Naive thymus-derived CD8-positive, alpha-beta T cell (primary cell): ENCODE data around the gene NFILZ. TPM values are rescaled to one million over a fixed set of nuclear protein-coding genes. Genes with fewer than 3 reads are reported as not detected.
"Not testable (repeated sequence)": the region's sequence is repeated elsewhere in the genome, so short reads cannot be mapped to it uniquely, and the experiment has no call there.

Source experiments
- ATAC-seq, 2 donors: fragments of 150-1000 bp; cut with Tn5 transposase in 1 of 2; sonication (Bioruptor Pico), chemical (Tn5 transposase) in 1 of 2; 1 replicate in 1 of 2; 2 replicates in 1 of 2; pipeline ENCODE4 v1.10.0; 2021; ENCODE audit warnings: mild to moderate bottlenecking in 2 of 2, moderate library complexity in 2 of 2
- POLR2A ChIA-PET: fragments of 350-600 bp; sonication (Branson Sonifier 250); formaldehyde crosslinking; loops from one replicate; lab custom pipeline; 2021; ENCODE audit warnings: antibody characterized with exemption; lab: Charles Lee
- DNase-seq, 10 donors: peaks; one replicate each; pipeline versions ENCODE4 v3.0.0 to v3.0.0-alpha.2; 2020 to 2022
- H3K27ac Mint-ChIP-seq, 10 donors: one replicate each; pipeline ENCODE4 v1.8.0; 2020 to 2022; ENCODE audit warnings: mild to moderate bottlenecking in 10 of 10, mixed read lengths in 10 of 10, moderate library complexity in 4 of 10, inconsistent platforms in 1 of 10
- H3K27me3 Mint-ChIP-seq, 5 donors: one replicate each; pipeline ENCODE4 v1.8.0; 2021 to 2022; ENCODE audit warnings: mixed read lengths in 5 of 5
- H3K36me3 Mint-ChIP-seq, 3 donors: one replicate each; pipeline ENCODE4 v1.8.0; 2020 to 2022; ENCODE audit warnings: mixed read lengths in 3 of 3, mild to moderate bottlenecking in 2 of 3, inconsistent platforms in 1 of 3
- H3K4me1 Mint-ChIP-seq, 4 donors: one replicate each; pipeline ENCODE4 v1.8.0; 2021 to 2022; ENCODE audit warnings: mixed read lengths in 4 of 4
- H3K4me3 Mint-ChIP-seq, 10 donors: one replicate each; pipeline ENCODE4 v1.8.0; 2020 to 2022; ENCODE audit warnings: mild to moderate bottlenecking in 10 of 10, mixed read lengths in 10 of 10, moderate library complexity in 6 of 10, inconsistent platforms in 1 of 10
- H3K9me3 Mint-ChIP-seq, 9 donors: one replicate each; pipeline ENCODE4 v1.8.0; 2020 to 2022; ENCODE audit warnings: mixed read lengths in 9 of 9, mild to moderate bottlenecking in 3 of 9, inconsistent platforms in 1 of 9, moderate library complexity in 1 of 9
- polyA plus RNA-seq, 3 donors: library from polyadenylated mRNA; unstranded; fragments of 300-500 nt; fragmentation: Illumina TruSeq; gene quantifications; one replicate each; pipeline ENCODE4 v1.2.3, GENCODE V29; 2021
- total RNA-seq, 8 experiments: library from RNA in 2 of 8; stranded (reverse) in 2 of 8; gene quantifications; one replicate each; pipeline ENCODE4 v1.2.3 and lab custom pipeline; 2021 to 2026

NFILZ gene
- total and polyA plus RNA-seq, 5 experiments from 2014 or later, result not detected

DNA sequence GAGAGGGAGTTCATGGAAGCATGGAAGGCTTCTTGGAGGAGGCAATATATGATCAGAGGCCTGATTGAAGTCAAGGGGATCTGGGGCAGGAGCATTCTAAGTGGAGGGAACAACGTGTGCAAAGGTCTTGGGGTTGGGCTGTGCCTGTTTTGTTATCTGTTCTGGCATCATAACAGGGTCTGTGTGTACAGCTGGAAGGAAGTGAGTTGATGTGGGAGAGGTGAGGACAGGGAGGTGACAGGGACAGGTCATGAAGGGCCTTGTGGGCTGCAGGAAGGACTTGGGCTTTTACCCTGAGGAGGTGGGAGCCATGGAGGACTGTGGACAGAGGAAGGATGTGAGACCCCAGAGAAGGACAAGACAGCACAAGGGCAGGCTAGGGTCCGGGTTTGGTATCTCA lies 1.2 kb upstream of the NFILZ start:
- H3K36me3 Mint-ChIP-seq, result no peaks in the 10 kb centered on the region

DNA sequence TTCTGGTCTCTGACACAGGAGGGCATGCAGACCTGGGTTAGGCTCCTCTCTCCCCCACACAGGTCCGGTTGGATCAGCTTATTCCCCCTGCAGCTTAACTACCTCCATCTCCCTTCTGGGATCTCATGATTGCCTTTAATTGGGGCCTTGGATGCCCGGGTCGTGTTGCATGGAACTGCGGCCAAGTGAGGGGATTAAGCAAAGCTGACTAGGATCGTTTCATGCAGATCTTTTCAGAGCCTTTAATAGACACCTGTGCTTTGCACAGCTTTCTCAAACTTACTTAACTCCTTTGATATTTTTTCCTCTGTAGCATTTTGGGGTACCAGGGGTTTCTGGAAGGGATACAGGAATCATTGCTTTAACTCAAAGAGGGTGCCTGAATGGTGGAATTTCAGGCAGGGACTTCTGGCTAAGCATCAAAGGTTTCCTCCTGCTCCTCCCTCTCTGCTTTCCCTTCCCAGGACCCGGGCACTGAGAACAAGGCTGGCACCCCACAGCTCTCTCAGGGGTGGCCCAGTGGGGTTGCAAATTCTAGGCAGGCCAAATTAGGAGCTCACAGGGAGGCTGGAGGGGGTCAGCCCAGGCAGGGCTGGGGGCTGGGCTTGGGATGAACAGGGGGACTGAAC lies 477 bp downstream of the NFILZ start:
- H3K27ac Mint-ChIP-seq, result no peak overlapping the region
- no peak for ATAC-seq
- peaks cover 0 to 14% (median 3%) of the 10 kb centered on the region in 4 donors for H3K4me1 Mint-ChIP-seq
- no peaks in the 10 kb centered on the region for H3K9me3 Mint-ChIP-seq
- POLR2A ChIA-PET, result no interaction called here
- no peaks in the 10 kb centered on the region for H3K36me3 Mint-ChIP-seq
- peaks cover 0 to 4% (median 0%) of the 10 kb centered on the region in 5 donors for H3K27me3 Mint-ChIP-seq
- no peak for DNase-seq
- no peak overlapping the region for H3K4me3 Mint-ChIP-seq

More for the DNA sequence above, 1.2 kb upstream of the NFILZ start:
- no peaks in the 10 kb centered on the region for H3K9me3 Mint-ChIP-seq
- H3K27me3 Mint-ChIP-seq, result peaks cover 0 to 1% (median 0%) of the 10 kb centered on the region in 5 donors
- H3K4me3 Mint-ChIP-seq, result no peak overlapping the region
- peaks cover 0 to 14% (median 3%) of the 10 kb centered on the region in 4 donors for H3K4me1 Mint-ChIP-seq
- peak overlapping the region in 1 of 10 donors; percentile 41 for H3K27ac Mint-ChIP-seq
- ATAC-seq (no peak), DNase-seq (no peak)
- POLR2A ChIA-PET, result no interaction called here

DNA sequence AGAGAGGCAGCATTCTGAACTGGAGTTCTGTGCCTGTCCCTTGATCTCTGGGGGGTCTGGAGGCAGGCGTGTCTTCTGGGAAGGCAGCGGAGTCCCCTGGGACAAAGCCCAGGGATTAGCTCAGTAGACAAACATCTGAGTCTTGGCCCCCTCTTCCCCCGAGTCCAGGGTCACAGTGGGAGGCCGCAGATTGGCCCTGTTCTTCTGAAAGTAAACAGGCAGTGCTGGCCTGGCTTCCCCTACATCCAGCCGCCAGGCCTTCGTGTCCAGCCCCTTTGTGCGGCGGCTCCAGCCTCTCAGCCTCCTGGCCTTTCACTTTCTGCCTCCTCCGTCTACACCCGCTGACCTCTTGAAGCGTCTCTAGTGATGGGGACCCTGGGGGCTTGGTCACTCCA lies 989 bp downstream of the NFILZ start:
- no peaks in the 10 kb centered on the region for H3K36me3 Mint-ChIP-seq
- DNase-seq (no peak), ATAC-seq (no peak)
- no peak overlapping the region for H3K4me3 Mint-ChIP-seq
- H3K4me1 Mint-ChIP-seq, result peaks cover 0 to 14% (median 3%) of the 10 kb centered on the region in 4 donors
- no peaks in the 10 kb centered on the region for H3K9me3 Mint-ChIP-seq
- no peak overlapping the region for H3K27ac Mint-ChIP-seq
- POLR2A ChIA-PET, result no interaction called here
- H3K27me3 Mint-ChIP-seq, result peaks cover 0 to 4% (median 0%) of the 10 kb centered on the region in 5 donors

DNA sequence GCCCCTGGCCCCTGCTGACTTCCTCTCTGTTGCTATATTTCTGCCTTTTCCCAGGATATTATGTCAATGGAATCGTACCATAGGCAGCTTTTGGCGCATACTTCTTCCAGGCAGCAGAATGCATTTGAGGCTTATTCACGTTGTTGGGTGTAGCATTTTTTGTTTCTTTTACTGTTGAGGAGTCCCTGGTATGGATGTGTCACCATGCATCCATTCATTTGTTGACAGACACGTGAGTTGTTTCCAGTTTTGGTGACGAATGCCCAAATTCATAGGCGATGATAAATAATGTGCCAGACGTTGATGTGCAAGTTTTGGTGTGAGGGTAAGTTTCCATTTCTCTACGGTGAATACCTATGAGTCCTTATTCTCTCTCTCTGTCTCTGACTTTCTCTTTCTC lies 5.0 kb downstream of the NFILZ start:
- Mint-ChIP-seq H3K36me3 (no peaks in the 10 kb centered on the region), H3K9me3 (no peaks in the 10 kb centered on the region), H3K27me3 (peaks cover 0 to 10% (median 6%) of the 10 kb centered on the region in 5 donors), H3K27ac (no peak overlapping the region), H3K4me3 (no peak overlapping the region), H3K4me1 (peaks cover 10 to 18% (median 12%) of the 10 kb centered on the region in 4 donors)
- DNase-seq (no peak), ATAC-seq (no peak)
- POLR2A ChIA-PET, result no interaction called here

DNA sequence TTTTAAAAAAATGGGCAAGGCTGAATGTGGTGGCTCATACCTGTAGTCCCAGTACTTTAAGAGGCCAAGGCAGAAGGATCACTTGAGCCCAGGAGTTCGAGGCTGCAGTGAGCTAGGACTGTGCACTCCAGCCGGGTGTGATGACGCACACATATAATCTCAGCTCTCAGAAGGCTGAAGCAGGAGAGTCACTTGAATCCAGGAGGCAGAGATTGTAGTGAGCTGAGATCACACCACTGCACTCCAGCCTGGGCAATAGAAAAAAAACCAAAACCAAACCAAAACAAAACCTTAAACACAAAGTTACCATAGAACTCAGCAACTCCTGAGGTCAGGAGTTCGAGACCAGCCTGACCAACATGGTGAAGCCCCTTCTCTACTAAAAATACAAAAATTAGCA lies 6.6 kb downstream of the NFILZ start:
- not testable (repeated sequence) for H3K4me3 Mint-ChIP-seq, H3K9me3 Mint-ChIP-seq, H3K27ac Mint-ChIP-seq, ATAC-seq, DNase-seq, H3K36me3 Mint-ChIP-seq
- Mint-ChIP-seq H3K4me1 (peaks cover 13 to 22% (median 16%) of the 10 kb centered on the region in 4 donors), H3K27me3 (peaks cover 0 to 14% (median 7%) of the 10 kb centered on the region in 5 donors)
- POLR2A ChIA-PET, result interaction anchor here (0.6 kb wide), 1 partner anchor 442 kb away, joined by 3 read pairs; no protein-coding TSS in a partner anchor

DNA sequence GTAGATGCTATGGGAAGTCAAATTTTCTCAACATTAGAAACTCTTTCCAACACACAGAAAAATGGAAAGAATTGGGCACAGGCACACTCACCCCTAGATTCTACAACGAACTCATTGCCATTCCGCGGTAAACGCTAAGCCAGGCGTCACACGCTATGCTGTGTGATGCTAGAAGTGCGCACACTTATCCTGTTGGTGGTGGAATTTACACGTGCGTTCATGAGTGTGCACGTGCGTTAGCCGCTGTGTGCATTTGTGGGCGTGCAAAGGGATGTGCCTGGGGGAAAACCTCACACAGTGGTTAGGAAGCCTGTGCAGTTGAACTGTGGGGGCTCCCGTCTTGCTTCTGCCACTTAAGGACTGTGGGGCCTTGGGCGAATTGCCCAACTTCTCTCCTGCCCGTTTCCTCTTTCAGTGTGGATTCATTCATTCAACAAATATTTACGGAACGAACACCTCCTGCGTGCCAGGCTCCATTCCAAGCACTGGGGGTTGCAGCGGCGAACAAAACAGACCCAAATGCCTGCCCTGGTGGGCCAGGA lies 7.7 kb downstream of the NFILZ start:
- H3K36me3 Mint-ChIP-seq, result no peaks in the 10 kb centered on the region
- no peaks in the 10 kb centered on the region for H3K9me3 Mint-ChIP-seq
- H3K4me1 Mint-ChIP-seq, result peaks cover 13 to 24% (median 16%) of the 10 kb centered on the region in 4 donors
- peak overlapping the region in 2 of 10 donors; percentile 15 to 33 for H3K27ac Mint-ChIP-seq
- H3K4me3 Mint-ChIP-seq, result peak overlapping the region in 5 of 10 donors; percentile 2 to 51 (median 5)
- peaks cover 0 to 14% (median 8%) of the 10 kb centered on the region in 5 donors for H3K27me3 Mint-ChIP-seq
- DNase-seq (peak in 3 of 10 donors; percentile 9 to 37 (median 16)), ATAC-seq (peak in 1 of 2 donors; percentile 83)
- POLR2A ChIA-PET, result no interaction called here

DNA sequence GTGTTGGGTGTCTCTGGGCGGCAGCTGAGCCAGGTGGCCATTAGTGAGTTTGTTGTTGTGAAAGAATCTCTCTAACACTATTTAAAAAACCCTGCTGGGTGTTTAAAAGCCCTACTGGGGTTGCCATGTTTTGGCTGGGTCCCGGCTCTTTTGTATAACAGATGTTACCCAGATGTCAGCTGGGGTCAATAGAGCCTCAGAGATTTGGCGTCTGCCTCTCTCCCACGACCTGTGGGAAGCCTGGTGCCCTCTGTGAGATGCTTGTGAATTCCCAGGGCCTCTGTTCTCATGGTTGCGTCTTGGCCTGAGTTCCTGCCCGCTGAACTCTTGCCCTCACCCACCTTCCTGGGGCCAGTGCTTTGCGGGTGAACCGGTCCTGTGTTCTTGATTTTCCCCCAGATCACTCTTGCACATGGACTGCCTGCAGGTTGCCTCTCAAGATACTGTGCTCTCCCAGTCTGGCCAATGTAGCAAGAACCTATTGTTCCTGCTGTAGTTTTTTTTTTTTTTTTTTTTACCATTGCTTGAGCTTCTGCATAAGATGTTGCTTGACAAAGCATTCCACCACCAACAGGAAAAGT lies 9.5 kb downstream of the NFILZ start:
- POLR2A ChIA-PET, result interaction anchor here (0.6 kb wide), 1 partner anchor 63 kb away, joined by 3 read pairs; no protein-coding TSS in a partner anchor
- DNase-seq (no peak), ATAC-seq (no peak)
- H3K27ac Mint-ChIP-seq, result no peak overlapping the region
- H3K9me3 Mint-ChIP-seq, result no peaks in the 10 kb centered on the region
- peaks cover 9 to 18% (median 15%) of the 10 kb centered on the region in 4 donors for H3K4me1 Mint-ChIP-seq
- H3K27me3 Mint-ChIP-seq, result peaks cover 0 to 14% (median 8%) of the 10 kb centered on the region in 5 donors
- H3K4me3 Mint-ChIP-seq, result peak overlapping the region in 1 of 10 donors; percentile 50
- H3K36me3 Mint-ChIP-seq, result no peaks in the 10 kb centered on the region

DNA sequence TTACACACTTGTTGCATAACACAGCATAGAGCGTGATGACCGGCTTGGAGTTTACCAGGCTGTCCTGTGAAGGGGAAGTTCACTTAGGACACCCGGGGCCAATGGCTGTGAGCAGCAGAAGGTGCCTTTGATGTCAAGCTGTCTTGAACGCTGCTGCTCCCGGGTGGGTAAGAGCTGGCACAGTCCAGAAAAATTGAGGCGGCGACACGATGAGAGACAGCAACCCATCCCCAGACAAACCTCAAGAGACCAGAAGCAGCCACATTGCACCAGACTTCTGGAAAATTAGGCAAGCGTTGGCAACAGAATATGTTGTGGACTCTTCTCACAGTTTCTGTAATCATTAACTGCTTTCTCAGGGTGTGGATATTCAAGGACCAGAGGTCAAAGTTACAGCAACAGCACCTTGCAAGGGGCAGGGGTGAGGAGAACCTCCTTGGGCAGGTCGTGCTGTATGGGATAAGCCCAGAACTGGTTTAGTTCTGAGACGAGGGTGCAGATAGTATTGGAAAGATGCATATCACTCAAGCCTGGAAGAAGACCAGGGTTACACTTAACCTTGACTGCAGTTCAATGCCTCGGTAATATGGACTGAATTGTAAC lies 10.1 kb downstream of the NFILZ start:
- Mint-ChIP-seq H3K9me3 (no peaks in the 10 kb centered on the region), H3K27ac (no peak overlapping the region), H3K4me1 (peaks cover 9 to 18% (median 15%) of the 10 kb centered on the region in 4 donors), H3K27me3 (peaks cover 0 to 11% (median 6%) of the 10 kb centered on the region in 5 donors), H3K36me3 (no peaks in the 10 kb centered on the region), H3K4me3 (peak overlapping the region in 1 of 10 donors; percentile 50)
- POLR2A ChIA-PET, result interaction anchor here (0.6 to 0.7 kb wide), 2 partner anchors 63 to 64 kb away, joined by 3 read pairs; partner anchors contain the start of gene MYO1F
- ATAC-seq (no peak), DNase-seq (no peak)

DNA sequence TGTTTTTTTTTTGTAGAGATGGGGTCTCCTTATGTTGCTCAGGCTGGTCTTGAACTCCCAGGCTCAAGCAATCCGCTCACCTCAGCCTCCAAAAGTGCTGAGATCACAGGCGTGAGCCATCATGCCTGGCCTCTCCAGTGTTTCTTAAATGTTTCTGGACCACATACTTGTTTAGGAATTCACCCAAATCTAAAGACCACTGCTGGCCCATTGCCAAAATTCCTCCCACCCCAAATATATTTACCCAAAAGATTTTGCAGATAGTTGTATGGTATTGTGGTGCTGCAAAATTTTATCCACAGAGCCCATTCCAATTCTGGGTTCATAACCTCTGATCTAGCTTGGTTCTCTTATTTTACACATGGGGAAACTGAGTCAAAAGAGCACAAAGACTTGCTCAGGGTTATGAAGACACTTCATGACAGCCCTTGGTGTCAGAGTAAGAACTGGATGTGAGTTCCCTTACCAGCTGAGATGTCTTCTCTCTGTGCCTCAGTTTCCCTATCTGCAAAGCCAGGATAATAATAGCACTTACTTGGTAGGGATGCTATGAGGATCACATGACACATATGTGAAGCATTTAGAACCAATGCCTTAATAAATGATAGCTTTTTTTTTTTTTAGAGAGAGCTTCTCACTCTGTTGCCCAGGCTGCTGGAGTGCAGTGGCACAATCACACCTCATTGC lies 10.9 kb downstream of the NFILZ start:
- ATAC-seq (no peak), DNase-seq (no peak)
- H3K36me3 Mint-ChIP-seq, result no peaks in the 10 kb centered on the region
- POLR2A ChIA-PET, result interaction anchor here (0.6 to 1.1 kb wide), 5 partner anchors 18 to 128 kb away, joined by 3 to 6 read pairs (median 4); partner anchors contain the start of genes MYO1F and ZNF414
- no peak overlapping the region for H3K4me3 Mint-ChIP-seq
- H3K27ac Mint-ChIP-seq, result peak overlapping the region in 1 of 10 donors; percentile 3
- H3K4me1 Mint-ChIP-seq, result peaks cover 9 to 20% (median 15%) of the 10 kb centered on the region in 4 donors
- H3K27me3 Mint-ChIP-seq, result peaks cover 0 to 11% (median 6%) of the 10 kb centered on the region in 5 donors
- no peaks in the 10 kb centered on the region for H3K9me3 Mint-ChIP-seq

DNA sequence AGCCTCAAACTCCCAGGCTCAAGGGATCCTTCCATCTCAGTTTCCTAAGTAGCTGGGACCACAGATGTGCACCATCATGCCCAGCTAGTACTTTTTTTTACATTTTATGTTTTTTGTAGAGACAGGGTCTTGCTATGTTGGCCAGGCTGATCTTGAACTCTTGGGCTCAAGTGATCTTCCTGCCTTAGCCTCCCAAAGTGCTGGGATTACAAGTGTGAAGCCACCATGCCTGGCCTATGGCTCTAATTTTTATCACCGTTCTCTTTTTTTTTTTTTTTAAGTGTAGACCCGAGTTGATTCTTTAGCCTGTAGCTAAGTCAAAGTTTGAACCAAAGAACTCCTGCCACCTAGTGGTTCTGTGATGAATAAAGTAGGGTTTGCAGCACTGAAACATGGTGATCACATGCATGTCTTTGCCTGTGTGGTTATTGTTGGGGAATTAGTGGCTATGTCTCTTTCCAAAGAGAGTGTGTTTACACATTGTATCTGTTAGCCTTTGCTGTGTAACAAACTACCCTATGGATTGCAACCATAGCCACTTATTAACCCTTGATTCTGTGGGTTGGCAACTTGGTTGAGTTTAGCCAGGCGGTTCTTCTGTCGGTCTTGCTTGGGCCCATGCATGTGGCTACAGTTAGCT lies 11.6 kb downstream of the NFILZ start:
- Mint-ChIP-seq H3K4me3 (no peak overlapping the region), H3K9me3 (no peaks in the 10 kb centered on the region), H3K27ac (no peak overlapping the region), H3K4me1 (peaks cover 11 to 23% (median 15%) of the 10 kb centered on the region in 4 donors), H3K27me3 (peaks cover under 1 to 16% (median 8%) of the 10 kb centered on the region in 5 donors), H3K36me3 (no peaks in the 10 kb centered on the region)
- ATAC-seq (peak; percentile 62 to 84), DNase-seq (peak in 8 of 10 donors; percentile 8 to 65 (median 42))
- POLR2A ChIA-PET, result interaction anchor here (0.6 to 1.1 kb wide), 6 partner anchors 18 to 155 kb away, joined by 3 to 6 read pairs (median 4); partner anchors contain the start of gene ZNF414

DNA sequence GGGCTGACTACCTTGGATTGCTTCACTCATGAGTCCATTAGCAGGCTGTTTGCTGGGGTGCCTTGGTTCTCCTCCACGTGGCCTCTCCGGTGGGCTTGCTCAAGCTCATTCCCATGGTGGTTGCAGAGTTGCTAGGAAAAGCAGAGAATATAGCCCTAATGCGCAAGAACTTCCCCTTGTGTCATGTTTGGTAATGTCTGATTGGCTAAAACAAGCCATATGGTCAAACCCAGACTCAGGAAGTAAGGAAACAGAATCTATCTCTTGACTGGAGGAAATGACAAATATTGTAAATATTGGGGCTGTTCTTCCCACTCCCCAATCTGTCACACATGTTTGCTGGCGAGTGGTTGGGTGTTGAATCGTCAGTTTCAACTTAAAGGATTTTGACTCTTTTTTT lies 12.1 kb downstream of the NFILZ start:
- POLR2A ChIA-PET, result interaction anchor here (0.6 kb wide), 2 partner anchors 56 to 155 kb away, joined by 3 to 4 read pairs; no protein-coding TSS in a partner anchor
- no peak for ATAC-seq
- H3K27ac Mint-ChIP-seq, result no peak overlapping the region

More for the DNA sequence above, 12.1 kb downstream of the NFILZ start:
- DNase-seq, result no peak
- Mint-ChIP-seq H3K27me3 (peaks cover 1 to 17% (median 8%) of the 10 kb centered on the region in 5 donors), H3K4me3 (no peak overlapping the region), H3K36me3 (no peaks in the 10 kb centered on the region), H3K4me1 (peaks cover 11 to 23% (median 15%) of the 10 kb centered on the region in 4 donors), H3K9me3 (no peaks in the 10 kb centered on the region)
